Measurements from ENCODE around the gene NEURL1. TPM values are rescaled to one million over a fixed set of nuclear protein-coding genes. Genes with fewer than 3 reads are reported as not detected.
"Not testable (repeated sequence)": the region's sequence is repeated elsewhere in the genome, so short reads cannot be mapped to it uniquely, and the experiment has no call there.

Gene NEURL1
- total RNA-seq, 1 donor, result not detected

DNA sequence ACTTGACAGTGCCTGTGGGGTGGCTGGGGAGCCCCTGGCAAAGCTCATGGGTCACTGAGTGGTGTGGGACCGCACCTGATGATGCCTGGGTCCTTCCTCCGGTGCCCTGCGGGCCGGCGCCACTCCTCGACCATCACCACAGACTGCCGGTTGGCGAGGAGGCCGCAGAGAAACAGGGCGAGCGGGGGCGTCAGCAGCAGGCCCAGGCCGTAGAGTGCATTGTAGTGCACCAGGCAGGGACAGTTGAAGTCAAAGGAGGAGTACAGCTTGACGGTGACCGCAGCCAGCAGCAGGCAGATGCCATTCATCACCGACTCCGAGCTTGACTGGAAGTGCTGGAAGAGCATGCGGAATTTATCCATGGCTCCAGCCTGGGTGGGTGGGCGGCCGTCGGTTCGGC is 14.8 kb upstream of the NEURL1 start:
- DNase-seq (ENCODE audit: insufficient read length, low spot score, missing footprints), result peak; percentile 3
- Histone ChIP-seq H3K36me3 (ENCODE audit: insufficient read depth, low read length) (no peaks in the 10 kb centered on the region), H3K27me3 (ENCODE audit: insufficient read depth, low read length) (no peaks in the 10 kb centered on the region), H2AFZ (ENCODE audit: low read length) (no peak overlapping the region), H3K4me1 (ENCODE audit: insufficient read depth, low read length) (peaks cover 6% of the 10 kb centered on the region), H4K20me1 (ENCODE audit: insufficient read depth, low read length) (no peaks in the 10 kb centered on the region), H3K27ac (ENCODE audit: low read depth, low read length) (no peak overlapping the region), H3K79me2 (ENCODE audit: insufficient read depth, low read length) (no peaks in the 10 kb centered on the region), H3K4me2 (ENCODE audit: insufficient read depth, low read length) (no peak overlapping the region), H3K4me3 (ENCODE audit: insufficient read depth, low read length) (no peak overlapping the region), H3K9me3 (ENCODE audit: low read depth, low read length) (no peaks in the 10 kb centered on the region)
- no peak for TF ChIP-seq CTCF (IDR thresholded peaks at IDR 0.05; ENCODE audit: extremely low read depth, low read depth, low read length)

- no peak within 1 kb of the TSS for H3K4me3 ChIP-seq (ENCODE audit: insufficient read depth, low read length)
- H3K79me2 ChIP-seq (ENCODE audit: insufficient read depth, low read length), result no peaks in the 10 kb centered on the region
- no peaks in the 10 kb centered on the region for H3K27me3 ChIP-seq (ENCODE audit: insufficient read depth, low read length)
- H3K27ac ChIP-seq (ENCODE audit: low read depth, low read length), result no peak within 1 kb of the TSS
- H3K4me1 ChIP-seq (ENCODE audit: insufficient read depth, low read length), result peaks cover 6% of the 10 kb centered on the region
- H3K9me3 ChIP-seq (ENCODE audit: low read depth, low read length), result no peaks in the 10 kb centered on the region
- DNase-seq (ENCODE audit: insufficient read length, low spot score, missing footprints), result peak; percentile 61
- no peaks in the 10 kb centered on the region for H4K20me1 ChIP-seq (ENCODE audit: insufficient read depth, low read length)
- H3K4me2 ChIP-seq (ENCODE audit: insufficient read depth, low read length), result no peak within 1 kb of the TSS
- no peak within 1 kb of the TSS for H2AFZ ChIP-seq (ENCODE audit: low read length)
- no peaks in the 10 kb centered on the region for H3K36me3 ChIP-seq (ENCODE audit: insufficient read depth, low read length)
- TF ChIP-seq CTCF (IDR thresholded peaks at IDR 0.05; ENCODE audit: extremely low read depth, low read depth, low read length), result no peak
These were observed 14.4 kb upstream of the NEURL1 start, which contains the start of gene CALHM3 for GRCh38 chr10:103479135-103479534. CALHM3 (minus strand) TSS chr10:103479240; CDS start chr10:103479032, 208 bp downstream.

DNA sequence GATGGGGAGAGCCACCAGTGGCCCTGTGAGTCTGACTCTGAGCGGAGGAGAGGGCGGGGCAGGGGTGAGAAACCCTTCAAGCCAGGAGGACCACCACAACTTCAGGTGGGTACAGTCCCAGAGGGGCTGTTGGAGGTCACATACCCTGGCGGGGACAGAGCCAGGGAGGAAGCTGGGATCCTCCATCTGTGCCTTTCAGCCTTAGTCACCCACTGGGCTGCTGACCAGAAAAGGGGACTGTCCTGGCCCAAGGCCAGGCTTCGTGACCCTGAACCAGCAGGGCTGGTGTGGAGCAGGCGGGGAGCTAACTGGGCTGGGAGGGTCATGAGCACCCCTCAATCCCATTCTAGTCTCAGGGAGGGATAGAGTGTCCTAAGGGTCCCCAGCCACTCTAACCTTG is 13.0 kb upstream of the NEURL1 start:
- Histone ChIP-seq H3K27ac (ENCODE audit: low read depth, low read length) (no peak overlapping the region), H3K36me3 (ENCODE audit: insufficient read depth, low read length) (no peaks in the 10 kb centered on the region), H3K4me1 (ENCODE audit: insufficient read depth, low read length) (peaks cover 6% of the 10 kb centered on the region), H2AFZ (ENCODE audit: low read length) (peak overlapping the region; percentile 20), H3K9me3 (ENCODE audit: low read depth, low read length) (no peaks in the 10 kb centered on the region), H4K20me1 (ENCODE audit: insufficient read depth, low read length) (no peaks in the 10 kb centered on the region), H3K79me2 (ENCODE audit: insufficient read depth, low read length) (no peaks in the 10 kb centered on the region), H3K4me2 (ENCODE audit: insufficient read depth, low read length) (no peak overlapping the region), H3K27me3 (ENCODE audit: insufficient read depth, low read length) (no peaks in the 10 kb centered on the region), H3K4me3 (ENCODE audit: insufficient read depth, low read length) (no peak overlapping the region)
- peak; percentile 93 for DNase-seq (ENCODE audit: insufficient read length, low spot score, missing footprints)
- no peak for TF ChIP-seq CTCF (IDR thresholded peaks at IDR 0.05; ENCODE audit: extremely low read depth, low read depth, low read length)

DNA sequence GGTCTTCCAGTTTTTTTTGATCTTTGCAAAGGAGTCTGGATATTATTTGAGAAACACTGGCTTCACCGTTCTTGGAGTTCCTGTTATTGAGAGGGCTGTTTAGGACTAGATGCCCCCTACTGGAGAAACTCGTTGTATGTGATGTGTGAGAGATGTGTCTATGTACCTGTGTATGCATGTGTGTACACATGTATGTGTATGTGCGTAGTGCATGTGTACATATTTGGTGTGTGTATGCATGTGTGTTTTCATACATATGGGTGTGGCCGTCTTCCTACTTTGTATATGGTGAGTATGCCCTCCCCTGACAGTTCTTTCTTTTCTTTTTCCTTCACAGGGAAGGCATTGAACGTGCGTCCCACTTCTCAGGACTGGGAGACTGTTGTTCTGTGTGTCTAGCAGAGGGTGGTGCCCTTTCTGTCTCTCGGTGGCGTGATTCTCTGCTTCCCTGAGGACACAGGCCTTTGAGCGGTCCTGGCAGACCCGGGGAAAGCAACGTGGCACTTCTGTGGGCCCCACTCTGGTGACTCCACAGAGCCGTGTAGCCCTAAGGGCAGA is 11.5 kb upstream of the NEURL1 start:
- DNase-seq (ENCODE audit: insufficient read length, low spot score, missing footprints), result peak; percentile 94
- Histone ChIP-seq H3K4me2 (ENCODE audit: insufficient read depth, low read length) (no peak overlapping the region), H4K20me1 (ENCODE audit: insufficient read depth, low read length) (no peaks in the 10 kb centered on the region), H3K9me3 (ENCODE audit: low read depth, low read length) (no peaks in the 10 kb centered on the region), H3K79me2 (ENCODE audit: insufficient read depth, low read length) (no peaks in the 10 kb centered on the region), H3K27me3 (ENCODE audit: insufficient read depth, low read length) (no peaks in the 10 kb centered on the region), H3K36me3 (ENCODE audit: insufficient read depth, low read length) (no peaks in the 10 kb centered on the region), H3K4me3 (ENCODE audit: insufficient read depth, low read length) (no peak overlapping the region), H3K4me1 (ENCODE audit: insufficient read depth, low read length) (peaks cover 6% of the 10 kb centered on the region), H2AFZ (ENCODE audit: low read length) (peak overlapping the region; percentile 63), H3K27ac (ENCODE audit: low read depth, low read length) (no peak overlapping the region)
- peak; percentile 71 for TF ChIP-seq CTCF (IDR thresholded peaks at IDR 0.05; ENCODE audit: extremely low read depth, low read depth, low read length)

DNA sequence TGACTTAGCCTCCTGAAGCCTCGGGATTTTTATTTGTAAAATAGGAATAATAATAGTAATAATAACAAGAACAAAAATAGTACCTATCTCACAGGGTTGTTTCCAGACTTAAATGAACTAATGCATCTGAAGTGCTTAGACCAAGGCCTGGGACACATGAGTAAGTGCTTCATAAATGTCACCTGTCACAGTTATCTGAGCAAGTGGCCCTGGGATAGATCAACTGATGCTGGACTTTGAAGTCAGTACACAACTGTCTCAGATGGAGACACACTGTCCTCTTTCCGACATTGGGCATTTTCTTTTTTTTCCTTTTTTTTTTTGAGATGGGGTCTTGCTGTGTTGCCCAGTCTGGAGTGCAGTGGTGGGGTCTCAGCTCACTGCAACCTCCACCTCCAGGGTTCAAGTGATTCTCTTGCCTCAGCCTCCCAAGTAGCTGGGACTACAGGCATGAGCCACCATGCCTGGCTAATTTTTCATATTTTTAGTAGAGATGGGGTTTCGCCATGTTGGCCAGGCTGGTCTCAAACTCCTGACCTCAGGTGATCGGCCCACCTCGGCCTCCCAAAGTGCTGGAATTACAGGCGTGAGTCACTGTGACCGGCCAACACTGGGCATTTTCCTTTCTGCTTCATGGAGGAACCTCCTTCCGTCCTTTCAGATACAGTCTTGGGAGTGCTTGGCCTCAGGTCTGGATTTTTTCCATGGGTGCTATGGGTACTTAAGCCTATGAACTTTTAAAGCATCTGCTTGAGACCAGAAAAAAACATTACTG is 6.7 kb upstream of the NEURL1 start:
- H3K36me3 ChIP-seq (ENCODE audit: insufficient read depth, low read length); H3K27ac ChIP-seq (ENCODE audit: low read depth, low read length); H3K27me3 ChIP-seq (ENCODE audit: insufficient read depth, low read length); H3K4me1 ChIP-seq (ENCODE audit: insufficient read depth, low read length); H4K20me1 ChIP-seq (ENCODE audit: insufficient read depth, low read length); H3K79me2 ChIP-seq (ENCODE audit: insufficient read depth, low read length); H3K9me3 ChIP-seq (ENCODE audit: low read depth, low read length); H2AFZ ChIP-seq (ENCODE audit: low read length); H3K4me2 ChIP-seq (ENCODE audit: insufficient read depth, low read length); H3K4me3 ChIP-seq (ENCODE audit: insufficient read depth, low read length): not testable (repeated sequence)
- peak; percentile 57 for DNase-seq (ENCODE audit: insufficient read length, low spot score, missing footprints)

All from osteoblast (primary cell).